Gastrocnemius medialis (tissue), 4 donors: Measurements from ENCODE around the gene WLS.

Source experiments
- CTCF ChIP-seq, 5 experiments: fragments of 450-650 bp in 3 of 5; fragments of 200-600 bp in 2 of 5; sonication (generic) in 2 of 5; IDR thresholded peaks in 4 of 5; conservative IDR thresholded peaks in 1 of 5; 1 replicate in 4 of 5; 2 replicates in 1 of 5; pipeline ENCODE4 v1.5.1; 2016 to 2019; ENCODE audit warnings: antibody characterized with exemption in 5 of 5, mild to moderate bottlenecking in 3 of 5, moderate library complexity in 3 of 5
- POLR2A ChIP-seq, 2 donors: fragments of 450-650 bp; IDR thresholded peaks; one replicate each; pipeline ENCODE4 v1.6.1; 2017; ENCODE audit warnings: antibody characterized with exemption in 2 of 2, mild to moderate bottlenecking in 2 of 2, moderate library complexity in 2 of 2

GRCh38 chr1:68173936-68174737, 58.2 kb downstream of the WLS start:
- TF ChIP-seq CTCF (IDR thresholded peaks at IDR 0.05 in 4 of 5, conservative IDR thresholded peaks at IDR 0.05 in 1 of 5), result no peak
- no peak for TF ChIP-seq POLR2A (IDR thresholded peaks at IDR 0.05)
